Activated CD4-positive, alpha-beta memory T cell treated with anti-CD3 and anti-CD28 coated beads for 36 hours (primary cell): Measurements from ENCODE around the gene HOXA10. TPM values are rescaled to one million over a fixed set of nuclear protein-coding genes. Genes with fewer than 3 reads are reported as not detected.

Experiments used
- CTCF ChIA-PET: fragments of 350-600 bp; sonication (Branson Sonifier 250); formaldehyde crosslinking; loops from one replicate; lab custom pipeline; 2021; ENCODE audit warnings: antibody characterized with exemption, inconsistent platforms; lab: Charles Lee
- POLR2A ChIA-PET: fragments of 350-600 bp; sonication (Branson Sonifier 250); formaldehyde crosslinking; loops from one replicate; lab custom pipeline; 2021; ENCODE audit warnings: antibody characterized with exemption; lab: Charles Lee
- DNase-seq: peaks from one replicate; pipeline ENCODE4 v3.0.0-alpha.2; 2020
- H3K27ac Mint-ChIP-seq: one replicate; pipeline ENCODE4 v1.8.0; 2021; ENCODE audit warnings: mixed read lengths
- H3K27me3 Mint-ChIP-seq: one replicate; pipeline ENCODE4 v1.8.0; 2021; ENCODE audit warnings: mixed read lengths
- H3K36me3 Mint-ChIP-seq: one replicate; pipeline ENCODE4 v1.8.0; 2021; ENCODE audit warnings: mixed read lengths
- H3K4me1 Mint-ChIP-seq: one replicate; pipeline ENCODE4 v1.8.0; 2021; ENCODE audit warnings: low read depth, mixed read lengths
- H3K4me3 Mint-ChIP-seq: one replicate; pipeline ENCODE4 v1.8.0; 2021; ENCODE audit warnings: mild to moderate bottlenecking, mixed read lengths
- H3K9me3 Mint-ChIP-seq: one replicate; pipeline ENCODE4 v1.8.0; 2021; ENCODE audit warnings: mixed read lengths
- intact Hi-C: fragments of 100-400 bp; cut with micrococcal nuclease; formaldehyde crosslinking; loops from one replicate; pipeline ENCODE4 v1.15.1; 2023
- total RNA-seq, 2 experiments: library from RNA; stranded (reverse); gene quantifications; one replicate each; pipeline ENCODE4 v1.2.3, GENCODE V29; 2021

HOXA10 gene
- total RNA-seq, 2 experiments from 2014 or later = not detected

DNA sequence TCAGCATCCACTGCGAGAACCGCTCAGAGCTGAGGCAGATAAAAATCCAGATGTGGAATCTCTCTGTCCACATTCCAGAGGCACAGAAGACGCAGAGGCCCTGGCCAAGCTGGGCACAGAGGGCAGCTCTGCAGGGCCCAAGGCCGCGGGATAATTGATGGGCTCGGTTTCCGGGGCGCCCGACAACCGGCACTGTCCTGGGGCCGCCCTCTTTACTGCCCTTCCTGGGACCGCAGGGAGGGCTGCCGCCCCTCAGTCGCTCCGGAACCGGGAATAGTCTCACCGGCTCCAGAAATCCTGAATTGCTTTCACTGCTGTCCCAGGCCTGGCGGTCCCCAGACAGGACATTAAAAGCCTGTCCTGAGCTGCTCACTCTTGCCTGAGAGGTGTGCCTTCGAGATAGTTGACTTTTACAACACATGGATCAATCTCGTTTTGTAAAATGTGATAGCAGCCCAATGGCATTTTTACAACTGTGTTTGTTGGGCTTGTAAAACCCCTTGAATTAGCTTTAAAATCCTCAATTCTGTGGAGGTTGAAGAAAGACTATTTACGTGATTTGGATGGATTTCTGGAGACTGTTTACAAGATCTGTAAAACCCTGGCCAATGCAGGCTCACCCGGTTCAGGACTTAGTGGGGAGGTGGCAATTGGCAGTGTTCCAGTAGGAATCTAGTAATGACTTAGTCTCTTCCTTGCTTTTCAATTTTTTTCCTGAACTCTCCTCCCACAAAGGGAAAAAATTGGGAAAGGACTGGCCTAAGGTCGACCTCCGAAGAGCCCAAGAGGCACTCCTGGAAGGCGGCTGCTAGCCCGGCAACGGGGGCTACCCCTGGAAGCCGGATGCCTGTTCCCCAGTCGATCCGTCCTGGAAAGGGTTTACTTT, 25.1 kb downstream of the HOXA10 start:
- CTCF ChIA-PET = interaction anchor here (0.8 to 5.2 kb wide), 9 partner anchors 15 to 772 kb away, joined by 3 to 72 read pairs (median 7); partner anchors contain the start of genes EVX1 and HOXA9

DNA sequence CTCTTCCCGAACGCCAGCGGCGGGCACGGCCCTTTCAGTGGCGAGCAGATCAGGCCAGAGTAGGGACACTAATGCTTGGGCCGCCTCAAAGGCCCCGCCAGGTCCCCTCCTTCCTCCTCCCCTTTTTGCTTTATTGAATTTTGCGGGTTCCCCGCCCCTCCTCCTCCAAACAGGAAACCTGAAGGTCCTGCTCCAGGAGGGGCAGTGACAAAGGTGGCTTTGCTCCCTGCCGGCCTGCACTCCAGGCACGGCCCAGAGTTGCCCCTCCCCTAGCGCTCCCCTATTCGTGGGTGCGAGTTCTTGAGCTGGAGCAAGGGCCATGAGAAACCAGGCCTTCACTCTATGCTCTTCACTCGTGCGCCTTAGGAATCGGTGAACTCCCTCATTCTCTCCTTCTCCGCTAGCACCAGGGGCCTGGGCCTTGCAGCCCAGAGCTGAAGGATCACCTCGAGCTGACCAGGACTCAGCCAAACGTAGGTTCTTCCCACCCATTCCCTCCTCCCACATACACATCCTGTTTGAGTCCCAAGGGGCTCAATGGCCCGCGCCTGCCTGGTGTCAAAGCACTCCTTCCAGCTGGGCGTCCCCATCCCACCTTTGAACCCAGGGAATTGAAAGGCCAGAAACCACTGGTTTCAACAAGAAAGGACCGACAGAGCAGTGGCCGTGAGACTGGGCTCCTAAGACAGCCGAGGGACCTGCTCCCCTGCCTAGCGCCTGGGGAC, 25.9 kb downstream of the HOXA10 start:
- Mint-ChIP-seq H3K36me3 (no peaks in the 10 kb centered on the region), H3K9me3 (no peaks in the 10 kb centered on the region), H3K4me1 (peaks cover 24% of the 10 kb centered on the region), H3K27ac (no peak overlapping the region), H3K27me3 (peaks cover 69% of the 10 kb centered on the region), H3K4me3 (no peak overlapping the region)
- no peak for DNase-seq
- CTCF ChIA-PET = interaction anchor here (1.0 to 5.2 kb wide), 3 partner anchors 15 to 771 kb away, joined by 3 to 72 read pairs (median 6); partner anchors contain the start of gene HOXA9
- POLR2A ChIA-PET = interaction anchor here (0.5 to 2.2 kb wide), 2 partner anchors 50 to 51 kb away, joined by 4 read pairs; no protein-coding TSS in a partner anchor
- intact Hi-C loops = no loop called here

More for the DNA sequence above, 25.1 kb downstream of the HOXA10 start:
- H3K9me3 Mint-ChIP-seq = no peaks in the 10 kb centered on the region
- no peak overlapping the region for H3K27ac Mint-ChIP-seq
- H3K36me3 Mint-ChIP-seq = no peaks in the 10 kb centered on the region
- H3K4me3 Mint-ChIP-seq = no peak overlapping the region
- POLR2A ChIA-PET = interaction anchor here (0.5 to 2.2 kb wide), 2 partner anchors 51 to 52 kb away, joined by 4 read pairs; no protein-coding TSS in a partner anchor
- DNase-seq = no peak
- H3K4me1 Mint-ChIP-seq = peaks cover 24% of the 10 kb centered on the region
- H3K27me3 Mint-ChIP-seq = peaks cover 77% of the 10 kb centered on the region
- intact Hi-C loops = no loop called here

DNA sequence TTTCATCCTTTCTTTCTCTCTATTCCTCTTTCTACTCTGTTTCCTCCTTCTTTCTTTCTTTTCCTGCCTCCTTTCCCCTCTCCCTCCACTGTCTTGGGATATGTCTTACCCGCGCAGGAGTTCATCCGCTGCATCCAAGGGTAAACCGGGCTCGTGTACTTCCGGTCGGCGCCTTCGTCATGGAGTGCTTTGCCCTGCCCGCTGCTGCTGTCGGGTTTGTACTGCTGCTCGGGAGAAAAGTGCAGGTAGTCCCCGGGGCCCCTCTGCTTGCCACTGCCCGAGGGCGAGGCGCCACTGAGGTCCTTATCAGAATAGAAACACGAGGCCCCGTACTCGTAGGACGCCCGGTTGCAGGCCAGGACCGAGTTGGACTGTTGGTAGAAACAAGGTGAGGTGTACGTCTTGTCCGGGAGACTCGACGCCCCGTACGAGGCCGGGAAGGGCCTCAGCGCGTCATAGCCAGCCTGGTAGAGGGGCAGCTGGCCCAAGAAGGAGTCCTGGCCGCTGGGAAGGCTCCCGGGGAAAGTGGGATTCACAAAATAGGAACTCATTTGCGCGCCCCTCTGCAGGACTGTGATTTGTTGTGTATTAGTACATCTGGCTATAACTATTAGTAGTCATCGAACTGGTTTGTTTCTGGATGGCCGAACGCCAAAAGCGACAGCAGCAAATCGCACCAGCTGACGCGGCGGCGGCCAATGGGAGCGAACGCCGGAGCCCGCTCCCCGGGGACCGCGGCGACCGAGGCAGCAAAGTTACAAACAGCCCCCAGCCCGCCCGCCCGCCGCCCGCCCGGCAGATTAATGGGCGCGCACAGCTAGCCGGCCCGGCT, 26.7 kb downstream of the HOXA10 start, which contains the start of gene HOXA6:
TSS of gene HOXA6 (minus strand) at position 576 of the 832 bp plus-strand sequence. CDS start at position 551, 25 bp downstream.
- Mint-ChIP-seq H3K36me3 (no peaks in the 10 kb centered on the region), H3K9me3 (no peaks in the 10 kb centered on the region), H3K4me3 (no peak within 1 kb of the TSS), H3K27ac (no peak within 1 kb of the TSS), H3K4me1 (peaks cover 24% of the 10 kb centered on the region), H3K27me3 (peaks cover 68% of the 10 kb centered on the region)
- no peak for DNase-seq
- intact Hi-C loops = no loop called here
- CTCF ChIA-PET = interaction anchor here (5.2 kb wide), 1 partner anchor 16 kb away, joined by 72 read pairs; the partner anchor contains the start of gene HOXA9
- POLR2A ChIA-PET = no interaction called here

DNA sequence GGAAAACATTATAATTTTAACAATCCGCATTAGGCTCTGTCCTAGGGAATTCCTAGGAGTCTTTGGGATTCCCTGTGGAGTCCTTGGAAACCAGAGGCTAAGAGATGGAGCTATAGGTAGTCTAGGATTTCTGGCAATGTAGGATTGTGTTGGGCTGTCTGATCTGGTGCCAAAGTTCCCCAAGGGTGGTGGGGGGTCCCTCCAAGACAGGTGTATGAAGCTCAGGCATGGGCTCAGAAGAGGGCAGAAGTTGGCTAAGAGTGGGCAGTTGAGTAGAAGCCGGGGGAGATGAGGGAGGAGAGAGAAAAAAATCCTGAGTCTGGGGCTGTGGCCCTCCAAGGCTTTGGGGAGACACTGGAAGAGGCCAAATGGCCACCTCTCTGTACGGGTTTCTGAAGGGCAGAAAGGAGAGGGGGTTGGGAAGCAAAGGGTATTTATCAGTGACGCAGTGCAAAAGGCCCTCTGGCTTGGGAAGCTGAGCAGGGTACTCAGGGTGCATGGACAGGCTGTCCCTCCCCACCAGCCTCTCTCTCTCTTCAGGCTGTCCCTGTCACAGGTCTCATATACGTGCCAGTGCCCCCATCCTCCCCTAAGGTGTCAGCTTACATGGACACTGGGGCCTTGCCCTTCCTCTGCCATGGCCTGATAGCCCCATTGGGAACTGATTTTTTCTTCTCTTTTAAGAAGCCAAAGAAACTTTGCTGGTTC, 27.5 kb downstream of the HOXA10 start:
- ChIA-PET CTCF (no interaction called here), POLR2A (no interaction called here)
- no peak for DNase-seq
- Mint-ChIP-seq H3K36me3 (no peaks in the 10 kb centered on the region), H3K9me3 (no peaks in the 10 kb centered on the region), H3K27me3 (peaks cover 61% of the 10 kb centered on the region), H3K4me3 (no peak overlapping the region), H3K27ac (no peak overlapping the region), H3K4me1 (peaks cover 19% of the 10 kb centered on the region)
- intact Hi-C loops = no loop called here

DNA sequence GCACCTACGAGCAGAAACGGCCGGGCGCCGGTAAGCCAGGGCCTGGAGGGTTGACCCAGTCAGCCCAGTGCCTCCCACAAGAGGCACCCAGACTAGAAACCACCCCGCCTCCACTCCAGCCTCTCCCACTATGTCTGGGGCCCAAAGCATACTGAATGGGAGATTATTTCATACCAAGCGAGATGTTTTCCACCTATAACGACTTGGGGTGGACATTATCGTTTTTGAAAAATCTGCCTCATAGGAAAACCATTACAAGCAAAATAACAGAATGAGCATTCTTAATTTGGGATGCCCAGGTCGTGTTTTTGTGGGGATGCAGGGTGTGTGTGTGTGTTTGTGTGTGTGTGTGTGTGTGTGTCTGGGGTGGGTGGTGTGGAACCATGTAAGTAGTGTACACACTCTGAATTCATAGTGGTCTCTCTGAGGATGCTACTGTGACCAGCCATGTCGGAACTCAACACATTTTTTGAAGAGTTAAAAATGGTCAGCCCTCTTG, 28.2 kb downstream of the HOXA10 start:
- POLR2A ChIA-PET = no interaction called here
- Mint-ChIP-seq H3K4me3 (no peak overlapping the region), H3K27ac (no peak overlapping the region), H3K4me1 (peaks cover 12% of the 10 kb centered on the region), H3K9me3 (no peaks in the 10 kb centered on the region), H3K27me3 (peaks cover 56% of the 10 kb centered on the region), H3K36me3 (no peaks in the 10 kb centered on the region)
- intact Hi-C loops = no loop called here
- CTCF ChIA-PET = no interaction called here
- no peak for DNase-seq

DNA sequence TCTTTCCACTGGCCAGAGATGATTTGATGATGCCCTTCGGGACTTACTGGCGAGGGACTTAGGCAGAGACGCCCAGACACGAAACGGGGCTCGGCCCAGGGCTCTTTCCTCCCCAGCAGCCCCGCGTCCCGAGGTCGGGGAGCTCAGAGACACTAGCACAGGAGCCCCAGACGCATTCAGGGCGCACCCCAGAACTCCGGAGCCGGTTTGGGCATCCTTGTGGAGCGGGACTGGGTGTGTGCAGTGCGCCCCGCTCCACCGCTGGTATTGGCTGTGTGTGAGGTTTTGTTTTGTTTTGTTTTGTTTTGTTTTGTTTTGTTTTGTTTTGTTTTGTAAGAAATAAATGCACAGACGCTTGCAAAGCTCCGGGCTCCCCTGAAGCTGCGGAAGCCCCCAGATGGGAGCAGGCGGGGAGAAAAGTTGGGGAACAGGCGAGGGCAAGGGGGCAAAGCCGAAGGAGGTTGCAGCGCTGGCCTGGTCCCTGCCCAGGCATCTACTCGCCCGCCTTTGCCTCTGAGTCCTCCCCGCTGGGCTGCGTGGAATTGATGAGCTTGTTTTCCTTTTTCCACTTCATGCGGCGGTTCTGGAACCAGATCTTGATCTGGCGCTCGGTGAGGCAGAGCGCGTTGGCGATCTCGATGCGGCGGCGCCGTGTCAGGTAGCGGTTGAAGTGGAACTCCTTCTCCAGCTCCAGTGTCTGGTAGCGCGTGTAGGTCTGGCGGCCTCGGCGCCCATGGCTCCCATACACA, 28.8 kb downstream of the HOXA10 start:
- H3K36me3 Mint-ChIP-seq = no peaks in the 10 kb centered on the region
- ChIA-PET POLR2A (no interaction called here), CTCF (interaction anchor here (1.0 kb wide), 1 partner anchor 11 kb away, joined by 3 read pairs; no protein-coding TSS in a partner anchor)
- intact Hi-C loops = no loop called here
- peaks cover 7% of the 10 kb centered on the region for H3K4me1 Mint-ChIP-seq
- H3K27ac Mint-ChIP-seq = no peak overlapping the region
- H3K27me3 Mint-ChIP-seq = peaks cover 51% of the 10 kb centered on the region
- DNase-seq = no peak
- no peak overlapping the region for H3K4me3 Mint-ChIP-seq
- no peaks in the 10 kb centered on the region for H3K9me3 Mint-ChIP-seq

DNA sequence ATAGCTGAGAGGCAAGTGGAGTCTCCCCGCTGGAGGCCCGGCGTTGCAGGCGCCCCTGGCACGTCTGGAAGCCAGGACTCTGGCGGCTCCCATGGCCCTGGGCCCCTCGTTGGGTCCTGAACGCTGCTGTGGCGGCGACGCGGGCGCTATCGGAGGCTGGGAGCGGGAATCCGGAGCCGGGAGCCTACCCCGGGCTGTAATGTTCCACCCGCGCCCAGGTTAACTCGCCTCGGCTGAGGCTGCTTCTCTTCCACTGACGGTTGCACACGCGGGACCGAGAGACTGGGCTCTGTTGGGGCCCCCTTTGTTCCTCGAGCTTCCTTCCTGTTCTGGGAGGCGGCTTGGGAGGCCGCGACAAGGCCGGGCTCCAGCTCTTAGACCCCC, 29.3 kb downstream of the HOXA10 start:
- Mint-ChIP-seq H3K4me1 (peaks cover 7% of the 10 kb centered on the region), H3K4me3 (no peak overlapping the region), H3K36me3 (no peaks in the 10 kb centered on the region), H3K9me3 (no peaks in the 10 kb centered on the region), H3K27me3 (peaks cover 45% of the 10 kb centered on the region), H3K27ac (no peak overlapping the region)
- intact Hi-C loops = no loop called here
- DNase-seq = no peak
- POLR2A ChIA-PET = no interaction called here
- CTCF ChIA-PET = interaction anchor here (1.0 kb wide), 1 partner anchor 11 kb away, joined by 3 read pairs; no protein-coding TSS in a partner anchor

DNA sequence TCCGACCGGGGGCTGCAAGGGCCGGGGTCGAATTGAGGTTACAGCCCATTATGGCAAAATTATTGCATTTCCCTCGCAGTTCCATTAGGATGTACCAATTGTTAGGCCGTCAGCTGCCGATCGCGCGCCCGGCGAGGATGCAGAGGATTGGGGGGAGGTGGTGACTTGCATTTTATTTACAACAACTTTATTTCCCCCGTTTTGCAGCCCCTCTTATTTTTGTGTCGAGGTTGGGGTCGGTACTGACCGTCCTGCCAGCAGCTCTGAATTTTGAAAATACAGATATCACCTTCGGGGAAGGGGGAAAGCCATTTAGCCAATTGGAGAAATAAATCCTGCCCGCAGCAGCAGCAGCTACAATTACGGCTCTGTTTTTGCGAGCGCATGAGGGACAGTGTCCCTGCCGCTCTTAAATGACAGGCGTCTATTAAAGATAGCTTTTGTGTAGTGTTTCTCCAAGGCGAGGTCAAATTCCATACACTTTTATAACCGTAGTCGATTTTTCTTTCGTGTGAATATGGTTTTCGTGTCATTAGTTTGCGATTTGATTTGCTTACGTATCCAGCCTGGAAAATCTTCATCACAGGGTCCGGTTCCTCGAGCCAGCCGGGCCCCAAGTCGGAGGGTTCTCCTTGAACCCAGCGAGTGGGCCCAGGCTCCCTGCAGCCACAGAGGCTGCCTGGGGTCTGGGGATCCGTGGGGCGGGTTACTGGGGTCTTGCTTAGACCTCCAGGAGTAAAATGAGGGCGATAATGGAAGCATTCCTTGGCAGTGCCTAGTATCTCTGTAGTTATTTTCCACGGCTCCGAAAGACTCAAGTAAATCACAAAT, 30.0 kb downstream of the HOXA10 start:
- ChIA-PET POLR2A (no interaction called here), CTCF (interaction anchor here (1.0 kb wide), 1 partner anchor 10 kb away, joined by 3 read pairs; no protein-coding TSS in a partner anchor)
- no peak overlapping the region for H3K4me3 Mint-ChIP-seq
- no peak overlapping the region for H3K27ac Mint-ChIP-seq
- peaks cover 7% of the 10 kb centered on the region for H3K4me1 Mint-ChIP-seq
- intact Hi-C loops = no loop called here
- no peak for DNase-seq
- no peaks in the 10 kb centered on the region for H3K9me3 Mint-ChIP-seq
- H3K36me3 Mint-ChIP-seq = no peaks in the 10 kb centered on the region
- H3K27me3 Mint-ChIP-seq = peaks cover 42% of the 10 kb centered on the region

DNA sequence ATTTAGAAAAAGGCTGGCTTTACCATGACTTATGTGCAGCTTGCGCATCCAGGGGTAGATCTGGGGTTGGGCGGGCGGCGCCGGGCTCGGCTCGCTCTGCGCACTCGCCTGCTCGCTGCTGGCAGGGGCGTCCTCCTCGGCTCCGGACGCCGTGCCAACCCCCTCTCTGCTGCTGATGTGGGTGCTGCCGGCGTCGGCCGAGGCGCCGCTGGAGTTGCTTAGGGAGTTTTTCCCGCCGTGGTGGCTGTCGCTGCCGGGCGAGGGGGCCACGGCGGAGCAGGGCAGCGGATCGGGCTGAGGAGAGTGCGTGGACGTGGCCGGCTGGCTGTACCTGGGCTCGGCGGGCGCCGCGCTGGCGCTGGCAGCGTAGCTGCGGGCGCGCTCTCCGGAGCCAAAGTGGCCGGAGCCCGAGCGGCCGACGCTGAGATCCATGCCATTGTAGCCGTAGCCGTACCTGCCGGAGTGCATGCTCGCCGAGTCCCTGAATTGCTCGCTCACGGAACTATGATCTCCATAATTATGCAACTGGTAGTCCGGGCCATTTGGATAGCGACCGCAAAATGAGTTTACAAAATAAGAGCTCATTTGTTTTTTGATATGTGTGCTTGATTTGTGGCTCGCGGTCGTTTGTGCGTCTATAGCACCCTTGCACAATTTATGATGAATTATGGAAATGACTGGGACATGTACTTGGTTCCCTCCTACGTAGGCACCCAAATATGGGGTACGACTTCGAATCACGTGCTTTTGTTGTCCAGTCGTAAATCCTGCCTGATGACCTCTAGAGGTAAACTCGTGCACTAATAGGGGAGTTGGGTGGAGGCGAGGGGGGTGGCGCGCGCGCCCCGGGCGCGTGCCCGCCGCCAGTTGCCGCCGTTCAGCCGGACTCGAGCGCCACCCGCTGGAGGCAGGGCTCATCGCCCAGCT, 30.8 kb downstream of the HOXA10 start, which contains the start of gene HOXA5:
TSS of gene HOXA5 (minus strand) at position 659 of the 927 bp plus-strand sequence. CDS start at position 585, 74 bp downstream.
- ChIA-PET POLR2A (no interaction called here), CTCF (interaction anchor here (0.6 to 0.9 kb wide), 2 partner anchors 36 to 53 kb away, joined by 3 read pairs; no protein-coding TSS in a partner anchor)
- Mint-ChIP-seq H3K27ac (no peak within 1 kb of the TSS), H3K4me3 (no peak within 1 kb of the TSS), H3K9me3 (no peaks in the 10 kb centered on the region), H3K36me3 (no peaks in the 10 kb centered on the region), H3K4me1 (peaks cover 4% of the 10 kb centered on the region), H3K27me3 (peaks cover 40% of the 10 kb centered on the region)
- intact Hi-C loops = no loop called here
- no peak for DNase-seq
